GM12878 (cell line): ENCODE results near the gene ATP6V0C.
"Not testable (repeated sequence)": the region's sequence is repeated elsewhere in the genome, so short reads cannot be mapped to it uniquely, and the experiment has no call there.

ENCODE experiments used
- CUX1 ChIP-seq: IDR thresholded peaks from 2 replicates; pipeline ENCODE4 v1.6.1; 2012; ENCODE audit warnings: improper control_type of control experiment, low read depth, low read length; ENCODE audit not compliant: insufficient replicate concordance
- USF1 ChIP-seq: IDR thresholded peaks from 2 replicates; pipeline ENCODE4 v1.6.1; 2011; ENCODE audit warnings: borderline replicate concordance, low read depth, mild to moderate bottlenecking, moderate library complexity, mixed read lengths, low read length; ENCODE audit not compliant: insufficient read depth; ENCODE audit errors: extremely low read length

- TF ChIP-seq CUX1, USF1: not testable (repeated sequence)
These were observed 19.5 kb downstream of the ATP6V0C start for GRCh38 chr16:2533142-2533755.
